GM21737 (cell line): ENCODE results near the gene YPEL3.
"Not testable (repeated sequence)": the region's sequence is repeated elsewhere in the genome, so short reads cannot be mapped to it uniquely, and the experiment has no call there.

ENCODE experiments used
- ATAC-seq: cut with Tn5 transposase; IDR thresholded peaks from one replicate; pipeline ENCODE4 v1.9.1; 2021; ENCODE audit warnings: mild to moderate bottlenecking, moderate library complexity; ENCODE audit not compliant: unreplicated experiment

Gene YPEL3

DNA sequence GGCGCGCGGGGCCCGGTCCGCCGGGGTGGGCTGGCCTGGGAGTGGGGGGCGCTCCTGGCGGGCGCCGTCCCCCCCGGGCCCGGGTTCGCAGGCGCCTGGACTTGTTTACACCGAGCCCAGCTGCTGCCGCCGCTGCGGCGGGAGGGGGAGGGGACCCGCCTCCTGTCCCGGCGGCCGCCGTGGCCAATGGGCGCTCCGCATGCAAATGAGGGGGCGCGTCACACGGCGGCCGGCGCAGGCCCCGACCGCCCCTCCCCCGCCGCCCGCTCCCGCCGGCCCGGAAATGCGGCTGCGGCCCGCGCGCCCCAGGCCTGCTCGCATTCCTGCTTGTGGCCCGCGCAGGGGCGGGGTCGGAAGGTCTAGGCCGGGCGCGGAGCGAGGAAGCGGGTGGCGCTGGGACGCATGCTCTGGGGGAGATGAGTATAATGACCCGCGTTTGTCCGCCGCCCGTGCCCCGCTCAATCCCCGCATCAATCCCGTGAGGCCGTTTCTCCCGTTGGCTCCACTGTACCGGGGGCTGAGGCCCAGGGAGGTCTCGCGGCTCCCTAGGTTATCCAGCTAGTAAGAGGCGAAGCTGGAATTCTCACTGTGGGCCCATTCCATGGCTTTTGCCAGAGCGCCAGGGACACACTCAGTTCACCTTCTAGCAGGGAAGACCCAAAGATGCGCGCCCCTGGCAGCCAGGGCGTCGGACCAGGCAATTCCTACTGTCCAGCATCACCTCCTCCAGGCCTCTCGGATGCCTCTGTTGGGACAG lies at the start of gene YPEL3:
YPEL3 (minus strand) TSS at position 109 of the 757 bp plus-strand sequence. CDS start 731 bp downstream, outside the sequence.
- ATAC-seq = peak; percentile 36

DNA sequence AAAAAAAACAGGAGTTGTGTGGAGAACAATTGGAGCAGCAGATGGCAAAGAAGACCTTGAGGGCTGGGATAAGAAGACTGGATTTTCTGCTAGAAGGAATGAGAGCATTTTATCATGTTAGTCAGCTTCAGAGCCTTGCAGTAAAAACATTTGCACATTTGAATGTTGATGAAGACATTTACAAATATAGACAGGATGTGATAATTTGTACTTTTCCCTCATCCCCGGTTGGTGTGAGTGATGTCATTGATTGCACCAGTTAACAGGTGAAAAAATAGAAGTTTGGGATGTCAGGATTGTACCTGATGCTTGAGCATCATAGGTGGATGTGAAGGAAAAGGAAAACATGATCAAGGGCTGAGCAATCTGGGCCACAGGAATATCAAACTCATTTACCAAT lies 49.6 kb upstream of the YPEL3 start:
- no peak for ATAC-seq

GRCh38 chr16:30144917-30145316 lies 48.9 kb upstream of the YPEL3 start:
- no peak for ATAC-seq

DNA sequence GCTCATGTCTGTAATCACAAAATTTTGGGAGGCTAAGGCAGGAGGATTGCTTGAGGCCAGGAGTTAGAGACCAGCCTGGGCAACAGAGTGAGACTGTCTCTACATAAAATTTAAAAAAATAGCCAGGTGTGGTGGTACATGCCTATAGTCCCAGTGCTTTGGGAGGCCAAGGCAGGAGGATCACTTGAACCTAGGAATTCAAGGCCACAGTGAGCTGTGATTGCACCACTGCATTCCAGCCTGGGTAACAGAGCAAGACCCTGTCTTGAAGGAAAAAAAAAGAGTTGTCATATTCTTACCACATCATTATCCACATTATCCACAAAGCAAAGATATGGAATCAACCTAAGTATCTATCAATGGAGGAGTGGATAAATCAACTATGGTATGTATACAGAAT lies 48.0 kb upstream of the YPEL3 start:
- ATAC-seq = no peak

DNA sequence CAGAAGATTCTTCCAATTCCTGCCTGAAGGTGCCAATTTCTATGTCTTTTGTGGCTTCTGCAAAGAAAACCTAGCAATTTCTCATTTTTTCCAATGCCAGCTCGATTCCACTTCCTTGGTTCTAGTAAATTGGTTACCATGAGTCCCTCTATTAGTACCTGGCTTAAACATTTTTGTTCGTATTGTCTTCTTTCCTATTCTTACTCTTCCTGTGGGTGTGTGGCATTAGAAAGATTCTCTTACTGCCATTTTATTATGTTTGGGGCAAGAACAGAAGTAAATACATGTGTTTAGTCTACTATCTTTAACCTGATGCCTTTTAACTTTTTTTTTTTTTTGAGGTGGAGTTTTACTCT lies 47.3 kb upstream of the YPEL3 start:
- ATAC-seq = no peak

DNA sequence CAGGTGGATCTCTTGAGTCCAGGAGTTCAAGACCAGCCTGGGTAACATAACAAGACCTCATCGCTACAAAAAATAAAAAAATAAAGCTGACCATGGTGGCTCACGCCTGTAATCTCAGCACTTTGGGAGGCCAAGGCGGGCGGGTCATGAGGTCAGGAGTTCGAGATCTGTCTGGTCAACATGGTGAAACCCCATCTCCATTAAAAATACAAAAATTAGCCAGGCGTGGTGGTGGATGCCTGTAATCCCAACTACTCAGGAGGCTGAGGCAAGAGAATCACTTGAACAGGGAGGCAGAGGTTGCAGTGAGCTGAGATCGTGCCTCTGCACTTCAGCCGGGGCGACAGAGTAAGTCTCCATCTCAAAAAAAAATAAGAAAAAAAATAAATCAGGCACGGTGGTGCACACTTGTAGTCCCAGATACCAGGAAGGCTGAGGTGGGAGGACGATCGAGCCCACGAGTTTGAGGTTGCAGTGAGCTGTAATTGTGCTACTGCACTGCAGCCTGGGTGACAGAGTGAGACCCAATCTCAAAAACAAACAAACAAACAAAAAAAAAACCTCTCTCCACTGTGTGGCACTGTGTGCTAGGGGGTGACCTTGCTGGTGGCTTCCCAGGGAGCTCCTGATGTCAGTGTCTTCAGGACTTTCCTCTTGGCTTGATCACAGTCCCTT lies 46.8 kb upstream of the YPEL3 start:
- ATAC-seq = no peak

DNA sequence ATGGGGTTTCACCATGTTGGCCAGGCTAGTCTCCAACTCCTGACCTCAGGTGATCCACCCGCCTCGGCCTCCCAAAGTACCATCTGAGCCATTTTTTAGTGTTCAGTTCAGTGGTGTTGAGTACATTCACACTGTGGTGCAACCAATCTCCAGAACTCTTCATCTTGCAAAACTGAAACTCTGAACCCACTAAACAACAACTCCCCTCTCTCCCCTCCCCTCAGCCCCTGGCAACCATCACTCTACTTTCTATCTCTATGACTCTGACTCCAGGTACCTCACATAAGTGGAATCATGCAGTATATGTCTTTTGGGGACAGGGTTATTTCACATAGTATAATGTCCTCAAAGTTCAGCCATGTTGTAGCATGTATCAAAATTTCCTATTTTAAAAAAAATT lies 45.7 kb upstream of the YPEL3 start:
- ATAC-seq = no peak

GRCh38 chr16:30139583-30140481 lies 43.8 kb upstream of the YPEL3 start:
- no peak for ATAC-seq

DNA sequence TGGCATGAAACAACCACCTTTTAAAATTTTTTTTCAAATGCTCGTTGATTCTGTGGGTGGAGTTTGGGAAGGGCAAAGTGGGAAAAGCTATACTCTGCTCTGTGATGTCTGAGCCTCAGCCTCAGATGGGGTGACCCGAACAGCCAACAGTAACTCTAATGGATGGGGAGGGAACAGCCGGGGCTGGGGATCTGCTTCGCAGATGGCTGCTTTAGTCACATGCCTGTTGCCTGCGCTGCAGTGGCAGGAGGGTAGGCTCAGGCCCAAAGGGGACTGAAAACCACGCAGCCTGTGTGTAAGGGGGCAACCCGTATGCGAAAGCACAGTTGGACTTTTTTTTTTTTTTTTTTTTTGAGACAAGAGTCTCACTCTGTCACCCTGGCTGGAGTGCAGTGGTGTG lies 41.9 kb upstream of the YPEL3 start:
- no peak for ATAC-seq

GRCh38 chr16:30136971-30137605 lies 41.1 kb upstream of the YPEL3 start:
- ATAC-seq = no peak

DNA sequence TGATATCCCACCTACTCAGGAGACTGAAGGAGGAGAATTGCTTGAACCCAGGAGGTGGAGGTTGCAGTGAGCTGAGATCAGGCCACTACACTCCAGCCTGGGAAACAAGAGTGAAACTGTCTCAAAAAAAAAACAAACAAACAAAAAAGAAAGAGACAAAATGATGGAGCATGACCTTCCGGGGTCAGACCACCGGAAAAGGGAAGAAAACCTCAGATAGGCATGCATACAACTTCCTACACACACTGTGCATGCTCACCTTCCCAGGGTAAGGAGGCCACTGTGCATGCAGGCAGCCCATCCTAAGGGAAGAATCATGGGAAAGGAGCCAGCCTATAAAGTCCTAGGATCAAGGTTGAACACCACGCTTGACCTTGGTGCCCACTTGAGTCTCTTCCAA lies 36.6 kb upstream of the YPEL3 start:
- no peak for ATAC-seq

GRCh38 chr16:30131869-30132475 lies 36.0 kb upstream of the YPEL3 start:
- no peak for ATAC-seq

DNA sequence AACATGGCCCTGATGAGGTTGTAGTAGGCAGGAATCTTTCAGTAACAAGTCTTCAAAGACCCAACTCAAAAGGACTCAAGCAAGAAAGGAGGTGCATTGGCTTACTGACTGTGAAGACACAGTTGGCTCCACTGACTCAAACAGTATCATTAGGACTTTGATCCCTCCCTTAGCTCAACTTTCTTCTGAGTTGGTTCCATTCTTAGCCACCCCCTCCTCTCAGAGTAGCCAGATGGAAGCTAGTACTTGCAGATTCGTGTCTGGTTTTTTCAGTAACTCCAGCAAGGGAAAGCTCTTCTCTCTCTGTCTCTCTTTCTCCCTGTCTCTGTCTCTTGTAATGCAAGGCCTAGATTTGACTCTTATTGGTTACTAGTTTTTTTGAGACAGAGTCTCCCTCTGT lies 32.0 kb upstream of the YPEL3 start:
- no peak for ATAC-seq

- ATAC-seq = not testable (repeated sequence)
These were observed 29.7 kb upstream of the YPEL3 start for GRCh38 chr16:30125690-30126089.

- ATAC-seq = no peak
These were observed 29.0 kb upstream of the YPEL3 start for GRCh38 chr16:30124985-30125379.

GRCh38 chr16:30122604-30123160 lies 26.7 kb upstream of the YPEL3 start:
- ATAC-seq = no peak

DNA sequence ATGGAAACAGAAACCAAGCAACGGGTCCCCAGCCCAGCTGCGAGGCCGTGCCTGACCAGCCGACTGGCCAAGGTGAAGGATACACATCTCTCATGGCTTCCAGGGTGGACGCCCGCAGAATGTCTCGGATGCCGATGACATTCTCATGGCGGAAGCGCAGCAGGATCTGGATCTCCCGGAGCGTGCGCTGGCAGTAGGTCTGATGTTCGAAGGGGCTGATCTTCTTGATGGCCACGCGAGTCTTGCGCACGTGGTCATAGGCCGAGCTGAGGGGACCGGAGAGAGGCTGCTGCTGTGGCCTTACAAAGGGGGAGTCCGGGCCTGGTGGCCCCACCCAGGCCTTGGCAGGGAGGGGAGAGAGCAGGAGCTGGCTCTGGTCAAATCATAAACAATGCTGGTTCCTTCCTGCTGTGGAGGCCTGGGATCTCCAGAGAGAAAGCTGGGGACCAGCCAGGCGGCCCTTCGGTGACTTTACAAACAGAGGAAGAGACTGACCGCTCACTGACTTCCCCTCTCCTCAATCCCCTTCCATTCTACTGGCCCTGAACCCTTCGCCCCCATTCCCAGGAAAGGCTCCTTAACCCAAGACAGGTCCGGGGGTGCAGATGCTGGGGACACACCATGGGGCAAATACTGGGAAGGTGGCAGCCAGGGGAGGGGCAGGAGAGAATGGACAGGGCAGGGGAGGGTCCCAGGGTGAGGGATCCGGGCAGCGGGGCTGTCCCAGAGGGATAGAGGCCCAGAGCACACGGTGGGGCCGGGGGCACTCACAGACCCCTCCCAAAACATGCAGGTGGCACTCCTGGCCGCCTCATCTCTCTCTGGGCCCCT lies 25.9 kb upstream of the YPEL3 start:
- no peak for ATAC-seq

GRCh38 chr16:30120340-30121105 lies 24.5 kb upstream of the YPEL3 start:
- ATAC-seq = no peak

GRCh38 chr16:30119428-30119827 lies 23.4 kb upstream of the YPEL3 start:
- no peak for ATAC-seq
